H1 (cell line): ENCODE measurements around the gene GMCL2. TPM values are rescaled to one million over a fixed set of nuclear protein-coding genes. Genes with fewer than 3 reads are reported as not detected.

Experiments
- CTCF ChIA-PET: fragments of 300-600 bp; sonication (Branson Sonifier 250); formaldehyde crosslinking; loops from one replicate; lab custom pipeline; 2021; ENCODE audit not compliant: partially characterized antibody; lab: Charles Lee
- POLR2A ChIA-PET: fragments of 300-600 bp; sonication (Branson Sonifier 250); formaldehyde crosslinking; loops from one replicate; lab custom pipeline; 2021; ENCODE audit warnings: inconsistent platforms; ENCODE audit not compliant: partially characterized antibody; lab: Charles Lee
- DNase-seq, 2 experiments: peaks; one replicate each; pipeline versions ENCODE4 v3.0.0 to v3.0.0-alpha.2; 2010 to 2022; ENCODE audit warnings: low spot score in 2 of 2, low read depth in 1 of 2, mixed read lengths in 1 of 2
- FAIRE-seq: peaks from 2 replicates; lab custom pipeline; 2011; peaks lifted over from hg19 to GRCh38; lab: Jason Lieb, UNC
- H2AFZ ChIP-seq: 2 replicates; pipeline ENCODE4 v1.8.1; 2012; ENCODE audit warnings: low read length, inconsistent platforms
- H2AK5ac ChIP-seq: 2 replicates; pipeline ENCODE4 v1.6.1; 2013; ENCODE audit warnings: low read depth, low read length
- H2BK120ac ChIP-seq: replicated peaks from 2 replicates; pipeline ENCODE3; 2013; ENCODE audit warnings: low read depth, low read length, inconsistent platforms
- H2BK12ac ChIP-seq: 2 replicates; pipeline ENCODE4 v1.6.1; 2013; ENCODE audit warnings: low read depth, low read length
- H2BK15ac ChIP-seq: 2 replicates; pipeline ENCODE4 v1.6.1; 2013; ENCODE audit warnings: low read length
- H2BK20ac ChIP-seq: 2 replicates; pipeline ENCODE4 v1.6.1; 2013; ENCODE audit warnings: low read length
- H2BK5ac ChIP-seq: 2 replicates; pipeline ENCODE4 v1.6.1; 2013; ENCODE audit warnings: low read depth, low read length
- H3K14ac ChIP-seq: 2 replicates; pipeline ENCODE4 v1.6.1; 2013; ENCODE audit warnings: inconsistent platforms; ENCODE audit not compliant: insufficient read length
- H3K18ac ChIP-seq: 2 replicates; pipeline ENCODE4 v1.6.1; 2013; ENCODE audit warnings: low read length; ENCODE audit errors: extremely low read depth
- H3K23ac ChIP-seq: 2 replicates; pipeline ENCODE4 v1.6.1; 2013; ENCODE audit warnings: inconsistent platforms; ENCODE audit not compliant: insufficient read length
- H3K23me2 ChIP-seq: 2 replicates; pipeline ENCODE4 v1.6.1; 2013; ENCODE audit warnings: low read depth, low read length
- H3K27ac ChIP-seq: 2 replicates; pipeline ENCODE4 v1.6.1; 2011; ENCODE audit warnings: low read depth, low read length, inconsistent platforms
- H3K27me3 ChIP-seq, 4 experiments: replicated peaks in 1 of 4; 1 replicate in 1 of 4; 2 replicates in 3 of 4; pipeline versions ENCODE4 v1.6.1 to v1.8.1; 2011 to 2013; ENCODE audit warnings: low read length in 3 of 4, mild to moderate bottlenecking in 3 of 4, inconsistent platforms in 2 of 4, mixed read lengths in 2 of 4, moderate library complexity in 1 of 4; ENCODE audit not compliant: control insufficient read depth in 3 of 4, insufficient read depth in 3 of 4; ENCODE audit errors: extremely low read depth in 1 of 4
- H3K36me3 ChIP-seq, 4 experiments: 2 replicates each; pipeline versions ENCODE4 v1.6.1 to v1.8.1; 2011 to 2013; ENCODE audit warnings: mild to moderate bottlenecking in 4 of 4, low read length in 3 of 4, moderate library complexity in 2 of 4, control low read depth in 1 of 4, inconsistent platforms in 1 of 4; ENCODE audit not compliant: insufficient read depth in 4 of 4, control insufficient read depth in 2 of 4
- H3K4ac ChIP-seq: replicated peaks from 2 replicates; pipeline ENCODE3; 2013; ENCODE audit warnings: low read length, low read depth, mixed read lengths, inconsistent platforms; ENCODE audit not compliant: insufficient read length
- H3K4me1 ChIP-seq, 4 experiments: replicated peaks in 1 of 4; 1 replicate in 1 of 4; 2 replicates in 3 of 4; pipeline versions ENCODE4 v1.6.1 to v1.8.1; 2011 to 2013; ENCODE audit warnings: low read length in 3 of 4, inconsistent platforms in 2 of 4, mixed read lengths in 1 of 4; ENCODE audit not compliant: insufficient read depth in 4 of 4, control insufficient read depth in 3 of 4
- H3K4me2 ChIP-seq, 2 experiments: 2 replicates each; pipeline versions ENCODE4 v1.6.1 to v1.8.1; 2011 to 2013; ENCODE audit warnings: low read depth in 2 of 2, low read length in 2 of 2, control low read depth in 1 of 2, inconsistent platforms in 1 of 2, mild to moderate bottlenecking in 1 of 2; ENCODE audit not compliant: insufficient read depth in 1 of 2
- H3K4me3 ChIP-seq, 4 experiments: fragments of 200-600, 300-600 bp in 1 of 4; sonication (generic), shearing (Covaris generic), sonication (Bioruptor Twin) in 1 of 4; 2 replicates each; pipeline versions ENCODE4 v1.5.1 to v1.8.1; 2011 to 2016; ENCODE audit warnings: low read length in 4 of 4, low read depth in 3 of 4, control low read depth in 2 of 4, inconsistent platforms in 2 of 4, mild to moderate bottlenecking in 2 of 4, mixed read lengths in 1 of 4, moderate library complexity in 1 of 4; ENCODE audit not compliant: insufficient read depth in 2 of 4; ENCODE audit errors: extremely low read depth in 1 of 4
- H3K56ac ChIP-seq: replicated peaks from 2 replicates; pipeline ENCODE3; 2013; ENCODE audit warnings: low read depth, mild to moderate bottlenecking, mixed read lengths, low read length, inconsistent platforms; ENCODE audit not compliant: insufficient read length
- H3K79me1 ChIP-seq: 2 replicates; pipeline ENCODE4 v1.6.1; 2013; ENCODE audit warnings: low read depth, low read length, control low read depth
- H3K79me2 ChIP-seq, 2 experiments: 2 replicates each; pipeline versions ENCODE4 v1.6.1 to v1.8.1; 2012 to 2013; ENCODE audit warnings: low read length in 2 of 2, mild to moderate bottlenecking in 2 of 2, inconsistent platforms in 1 of 2; ENCODE audit not compliant: insufficient read depth in 2 of 2, control insufficient read depth in 1 of 2
- H3K9ac ChIP-seq, 4 experiments: replicated peaks in 1 of 4; 1 replicate in 1 of 4; 2 replicates in 3 of 4; pipeline versions ENCODE4 v1.6.1 to v1.8.1; 2011 to 2013; ENCODE audit warnings: low read depth in 3 of 4, low read length in 3 of 4, control low read depth in 2 of 4, mild to moderate bottlenecking in 2 of 4, moderate library complexity in 2 of 4, inconsistent platforms in 1 of 4; ENCODE audit errors: extremely low read depth in 1 of 4
- H3K9me3 ChIP-seq, 2 experiments: 2 replicates each; pipeline versions ENCODE4 v1.6.1 to v1.8.1; 2012 to 2013; ENCODE audit warnings: mild to moderate bottlenecking in 2 of 2, moderate library complexity in 2 of 2, control low read depth in 1 of 2, inconsistent platforms in 1 of 2, low read depth in 1 of 2, low read length in 1 of 2, mixed read lengths in 1 of 2; ENCODE audit not compliant: insufficient read depth in 2 of 2
- H4K20me1 ChIP-seq, 2 experiments: replicated peaks in 1 of 2; 2 replicates each; pipeline versions ENCODE3 to v1.8.1; 2011 to 2013; ENCODE audit warnings: inconsistent platforms in 2 of 2, low read length in 2 of 2, mild to moderate bottlenecking in 1 of 2; ENCODE audit not compliant: insufficient read depth in 2 of 2, control insufficient read depth in 1 of 2
- H4K5ac ChIP-seq: 2 replicates; pipeline ENCODE4 v1.6.1; 2013; ENCODE audit warnings: low read length, low read depth, mixed read lengths, inconsistent platforms; ENCODE audit not compliant: insufficient read length
- H4K8ac ChIP-seq: 2 replicates; pipeline ENCODE4 v1.8.0; 2013; ENCODE audit warnings: mild to moderate bottlenecking, moderate library complexity, low read length, inconsistent platforms; ENCODE audit not compliant: insufficient read depth; ENCODE audit errors: extremely low read depth
- H4K91ac ChIP-seq: replicated peaks from 2 replicates; pipeline ENCODE3; 2013; ENCODE audit warnings: low read length, mixed read lengths, inconsistent platforms; ENCODE audit not compliant: insufficient read length
- CEBPB ChIP-seq: IDR thresholded peaks from 2 replicates; pipeline ENCODE4 v1.6.1; 2012; ENCODE audit warnings: low read depth, low read length
- CHD1 ChIP-seq: IDR thresholded peaks from 2 replicates; pipeline ENCODE4 v1.6.1; 2012; ENCODE audit warnings: low read depth, low read length, improper control_type of control experiment
- KDM4A ChIP-seq: IDR thresholded peaks from one replicate; pipeline ENCODE4 v1.7.1; 2012; ENCODE audit warnings: low read depth, mild to moderate bottlenecking, moderate library complexity, low read length, inconsistent platforms; ENCODE audit not compliant: severe bottlenecking
- NRF1 ChIP-seq: IDR thresholded peaks from 2 replicates; pipeline ENCODE4 v1.6.1; 2011; ENCODE audit warnings: mild to moderate bottlenecking, low read depth, low read length, improper control_type of control experiment
- POLR2A ChIP-seq, 2 experiments: IDR thresholded peaks; 1 replicate in 1 of 2; 2 replicates in 1 of 2; pipeline ENCODE4 v1.6.1; 2011; ENCODE audit warnings: low read depth in 2 of 2, low read length in 2 of 2, mild to moderate bottlenecking in 2 of 2; ENCODE audit errors: control extremely low read depth in 1 of 2
- POLR2AphosphoS5 ChIP-seq: IDR thresholded peaks from 2 replicates; pipeline ENCODE4 v1.6.1; 2011; ENCODE audit warnings: low read depth, low read length
- RBBP5 ChIP-seq: IDR thresholded peaks from 2 replicates; pipeline ENCODE4 v1.7.1; 2012; ENCODE audit warnings: low read depth, mild to moderate bottlenecking, inconsistent platforms, low read length, moderate library complexity, borderline replicate concordance
- SAP30 ChIP-seq: fragments of 300-600 bp; sonication (generic); IDR thresholded peaks from 2 replicates; pipeline ENCODE4 v1.7.1; 2012; ENCODE audit warnings: low read length, moderate library complexity, mild to moderate bottlenecking, inconsistent platforms; ENCODE audit not compliant: insufficient read depth, insufficient replicate concordance
- SP4 ChIP-seq: IDR thresholded peaks from 2 replicates; pipeline ENCODE4 v1.6.1; 2012; ENCODE audit warnings: low read length, inconsistent platforms
- WGBS, 2 experiments: shearing (Covaris generic) in 1 of 2; methylation state at CpG; one replicate each; pipeline versions ENCODE4 v1.1.6 to v1.1.7; 2013 to 2015; ENCODE audit warnings: low lambda C conversion rate in 2 of 2, mixed read lengths in 2 of 2, inconsistent platforms in 1 of 2, low coverage in 1 of 2, missing lambda C conversion rate in 1 of 2; ENCODE audit not compliant: insufficient replicate concordance in 2 of 2, insufficient coverage in 1 of 2, insufficient read length in 1 of 2; ENCODE audit errors: extremely low coverage in 1 of 2, missing lambda C conversion rate in 1 of 2; 5-methylcytosine and 5-hydroxymethylcytosine counted together
- polyA plus RNA-seq, 7 experiments: library from polyadenylated mRNA; depleted of rRNA in 3 of 7; stranded (reverse) in 5 of 7; unstranded in 2 of 7; fragments of >200 nt in 5 of 7; fragments of 200-250 nt in 2 of 7; gene quantifications; 1 replicate in 5 of 7; 2 replicates in 1 of 7; 4 replicates in 1 of 7; pipeline versions ENCODE4 v1.2.1 to v1.2.3, GENCODE V29; 2011 to 2013; ENCODE audit warnings: missing spikeins in 2 of 7, mixed read lengths in 2 of 7
- total RNA-seq: library from RNA; stranded (reverse); fragmentation: NEBNext Ultra II Directional; extraction: Animal tissue kit (Norgen Biotek cat#: 25700); gene quantifications from 2 replicates; pipeline ENCODE4 v1.2.1, GENCODE V29; 2021

The GMCL2 gene
- total and polyA plus RNA-seq, 2 of the 8 experiments (the other 6 are each of a cell fraction or from before 2014, with no cell fraction given), result 0.13 TPM; not detected in 1

DNA sequence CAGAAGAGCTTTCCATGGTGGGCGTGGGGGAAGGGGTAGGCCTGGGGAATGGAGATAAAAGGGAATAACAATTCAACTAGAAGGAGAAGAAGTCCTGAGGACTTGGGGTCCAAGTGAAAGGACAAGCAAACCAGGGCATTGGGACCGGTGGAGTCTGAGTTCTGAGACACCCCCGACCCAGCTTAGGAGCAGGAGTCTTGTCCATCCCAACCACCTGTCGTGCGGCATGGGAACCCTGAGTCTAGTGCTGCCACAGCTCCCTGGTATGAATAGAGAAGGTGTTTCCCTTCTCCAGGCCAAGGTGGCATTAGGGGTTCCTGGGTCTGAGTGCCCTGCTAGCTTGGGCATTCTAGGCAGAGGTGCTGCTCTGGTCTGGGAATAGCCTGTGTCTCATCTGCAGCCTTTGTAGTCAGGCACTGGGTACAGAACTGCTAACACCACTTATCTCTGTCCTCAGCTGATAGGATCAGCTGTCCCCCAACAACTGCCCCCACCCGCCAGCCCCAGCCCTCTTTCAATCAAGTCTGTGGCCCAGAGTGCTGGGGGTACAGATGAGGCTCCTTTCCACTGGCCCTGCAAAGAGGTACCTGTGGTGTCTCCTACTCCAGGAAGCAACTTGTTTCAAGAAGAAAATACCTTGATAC, 27.1 kb upstream of the GMCL2 start:
- WGBS, 2 experiments, result 93% methylated on average over 6 of the region's 6 CpGs; no CpG with 5 or more reads in 1 of the 2 experiments
- H3K4me1 ChIP-seq, result peaks cover 0 to 5% (median 1%) of the 10 kb centered on the region in 4 experiments; a peak in 2 of 7 replicates
- DNase-seq (no peak), FAIRE-seq (no peak)
- H4K8ac ChIP-seq, result no peak overlapping the region
- POLR2A ChIA-PET, result interaction anchor here (1.1 to 31.3 kb wide), 10 partner anchors 8 to 276 kb away, joined by 3 to 985 read pairs (median 5); partner anchors contain the start of genes GMCL2, HNRNPAB, NHP2 and PHYKPL
- no peak overlapping the region for H3K4me3 ChIP-seq
- no peak overlapping the region for H2AK5ac ChIP-seq
- H3K14ac ChIP-seq, result no peak overlapping the region
- no peak overlapping the region for H2AFZ ChIP-seq
- H4K5ac ChIP-seq, result no peak overlapping the region
- CTCF ChIA-PET, result interaction anchor here (1.6 to 2.6 kb wide), 5 partner anchors 10 to 138 kb away, joined by 3 to 8 read pairs (median 7); partner anchors contain the start of gene PHYKPL
- H4K91ac ChIP-seq, result no peak overlapping the region
- no peaks in the 10 kb centered on the region for H3K23me2 ChIP-seq
- H3K4ac ChIP-seq, result no peak overlapping the region
- no peak overlapping the region for H3K18ac ChIP-seq
- H4K20me1 ChIP-seq, result peaks cover 23 to 32% of the 10 kb centered on the region in 2 experiments
- no peak overlapping the region for H2BK5ac ChIP-seq
- no peak overlapping the region for H3K27ac ChIP-seq
- no peak overlapping the region for H2BK12ac ChIP-seq
- H2BK120ac ChIP-seq, result no peak overlapping the region
- H3K23ac ChIP-seq, result no peak overlapping the region
- peaks cover 26 to 86% (median 48%) of the 10 kb centered on the region in 4 experiments for H3K36me3 ChIP-seq
- no peak overlapping the region for H3K56ac ChIP-seq
- H3K27me3 ChIP-seq, result no peaks in the 10 kb centered on the region
- H3K79me2 ChIP-seq, result no peaks in the 10 kb centered on the region
- no peaks in the 10 kb centered on the region for H3K9me3 ChIP-seq
- no peak overlapping the region for H2BK15ac ChIP-seq
- H3K4me2 ChIP-seq, result no peak overlapping the region
- TF ChIP-seq RBBP5, result no peak
- TF ChIP-seq CHD1, result no peak
- no peak for TF ChIP-seq KDM4A
- no peak for TF ChIP-seq SP4
- TF ChIP-seq NRF1, result no peak
- TF ChIP-seq POLR2AphosphoS5, result peak; percentile 86
- TF ChIP-seq SAP30, result no peak
- no peak for TF ChIP-seq CEBPB
- peak; percentile 47 to 84 for TF ChIP-seq POLR2A (IDR thresholded peaks at IDR 0.05; ENCODE audit: control extremely low read depth in 1 of 2, low read depth in 2 of 2, low read length in 2 of 2)
- peaks cover 2% of the 10 kb centered on the region; the same call in 1 of the 2 replicates for H3K79me1 ChIP-seq
- H3K9ac ChIP-seq, result no peak overlapping the region
- no peak overlapping the region for H2BK20ac ChIP-seq
